Measurements from ENCODE around the gene SCML1. TPM values are rescaled to one million over a fixed set of nuclear protein-coding genes. Genes with fewer than 3 reads are reported as not detected.

Gene SCML1, protein sequence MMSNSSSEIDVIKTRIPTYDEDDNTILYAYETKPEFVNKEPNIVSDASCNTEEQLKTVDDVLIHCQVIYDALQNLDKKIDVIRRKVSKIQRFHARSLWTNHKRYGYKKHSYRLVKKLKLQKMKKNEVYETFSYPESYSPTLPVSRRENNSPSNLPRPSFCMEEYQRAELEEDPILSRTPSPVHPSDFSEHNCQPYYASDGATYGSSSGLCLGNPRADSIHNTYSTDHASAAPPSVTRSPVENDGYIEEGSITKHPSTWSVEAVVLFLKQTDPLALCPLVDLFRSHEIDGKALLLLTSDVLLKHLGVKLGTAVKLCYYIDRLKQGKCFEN
- total RNA-seq (1 to 10 TPM; 4.9 to 9.5 (median 5.7) TPM), polyA plus RNA-seq (10 to 100 TPM in 1 of 2 donors, 1 to 10 TPM in 1; 6.5 to 35.8 TPM)
- long read RNA-seq, donor 1, partial matches to known transcripts, result 0 of 4 reads
- long read RNA-seq, donor 1, other reads (novel, unspliced or antisense), result 4 of 4 reads
- long read RNA-seq, donor 2, partial matches to known transcripts, result 1 of 7 reads
- long read RNA-seq, donor 2, other reads (novel, unspliced or antisense), result 3 of 7 reads
- long read RNA-seq, donor 3, transcript SCML1-203 (6 exons, 2,679 nt), result major isoform, 6 of 16 reads
- long read RNA-seq, donor 3, partial matches to known transcripts, result 0 of 16 reads
- long read RNA-seq, donor 3, other reads (novel, unspliced or antisense), result 7 of 16 reads

DNA sequence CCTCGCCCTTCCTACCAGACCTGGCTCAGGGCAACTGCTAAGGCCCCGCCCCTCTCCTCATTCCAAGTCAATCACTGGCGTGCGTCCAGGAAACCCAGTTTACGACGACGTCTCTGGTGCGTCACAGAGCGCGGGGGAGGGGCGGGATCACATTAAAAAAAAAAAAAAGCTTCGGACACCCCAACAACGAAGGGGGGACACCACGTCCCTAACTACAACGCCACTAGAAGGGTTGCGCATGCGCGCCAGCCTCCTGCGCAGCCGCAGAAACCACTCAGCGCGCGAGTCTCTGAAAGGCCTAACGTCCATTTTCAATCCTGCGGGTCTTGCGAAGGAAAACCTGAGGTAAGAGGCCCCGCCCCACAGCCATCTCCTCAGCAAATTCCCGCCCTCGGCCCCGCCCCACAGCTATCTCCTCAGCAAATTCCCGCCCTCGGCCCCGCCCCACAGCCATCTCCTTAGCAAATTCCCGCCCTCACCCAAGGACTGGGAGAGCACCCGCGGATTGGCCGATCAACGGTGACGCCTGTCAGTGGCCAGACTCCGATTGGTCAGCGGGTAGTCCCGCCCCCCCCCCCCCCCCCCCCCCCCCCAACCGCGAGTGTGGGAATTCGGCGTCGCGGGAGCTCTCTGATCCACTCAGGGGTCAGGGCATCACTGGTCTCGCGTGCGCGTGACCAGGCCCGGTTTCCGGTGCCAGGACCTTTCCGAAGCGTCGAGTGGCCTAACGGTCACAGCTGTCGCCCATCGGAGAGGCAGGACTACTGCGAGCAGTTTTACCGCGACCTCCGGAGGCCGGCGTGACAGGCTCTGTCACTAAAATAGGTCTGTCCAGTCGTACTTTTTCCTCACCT lies at the start of gene SCML1:
Gene SCML1 (plus strand): TSS at position 638 of the 854 bp plus-strand sequence. CDS start 6,694 bp downstream, outside the sequence.
- intact Hi-C loops (cut with DNase I), result no loop called here
- peaks cover 0 to 54% (median 0%) of the 10 kb centered on the region in 7 donors for H3K27me3 ChIP-seq
- H3K9me3 ChIP-seq, result no peaks in the 10 kb centered on the region
- H3K36me3 ChIP-seq, result no peaks in the 10 kb centered on the region
- peaks cover 0 to 13% (median 7%) of the 10 kb centered on the region in 9 donors for H3K4me1 ChIP-seq
- 0% methylated on average over 36 to 65 of the region's 67 CpGs for WGBS, 2 donors
- DNase-seq, result peak; percentile 96 to 97
- peak within 1 kb of the TSS; percentile 50 to 78 (median 68) for H3K4me3 ChIP-seq
- TF ChIP-seq, protein P1, sequence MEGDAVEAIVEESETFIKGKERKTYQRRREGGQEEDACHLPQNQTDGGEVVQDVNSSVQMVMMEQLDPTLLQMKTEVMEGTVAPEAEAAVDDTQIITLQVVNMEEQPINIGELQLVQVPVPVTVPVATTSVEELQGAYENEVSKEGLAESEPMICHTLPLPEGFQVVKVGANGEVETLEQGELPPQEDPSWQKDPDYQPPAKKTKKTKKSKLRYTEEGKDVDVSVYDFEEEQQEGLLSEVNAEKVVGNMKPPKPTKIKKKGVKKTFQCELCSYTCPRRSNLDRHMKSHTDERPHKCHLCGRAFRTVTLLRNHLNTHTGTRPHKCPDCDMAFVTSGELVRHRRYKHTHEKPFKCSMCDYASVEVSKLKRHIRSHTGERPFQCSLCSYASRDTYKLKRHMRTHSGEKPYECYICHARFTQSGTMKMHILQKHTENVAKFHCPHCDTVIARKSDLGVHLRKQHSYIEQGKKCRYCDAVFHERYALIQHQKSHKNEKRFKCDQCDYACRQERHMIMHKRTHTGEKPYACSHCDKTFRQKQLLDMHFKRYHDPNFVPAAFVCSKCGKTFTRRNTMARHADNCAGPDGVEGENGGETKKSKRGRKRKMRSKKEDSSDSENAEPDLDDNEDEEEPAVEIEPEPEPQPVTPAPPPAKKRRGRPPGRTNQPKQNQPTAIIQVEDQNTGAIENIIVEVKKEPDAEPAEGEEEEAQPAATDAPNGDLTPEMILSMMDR (IDR thresholded peaks at IDR 0.05), result no peak
- peak within 1 kb of the TSS; percentile 82 to 91 (median 89) for H3K27ac ChIP-seq
- peak; percentile 97 to 99 (median 98) for ATAC-seq

DNA sequence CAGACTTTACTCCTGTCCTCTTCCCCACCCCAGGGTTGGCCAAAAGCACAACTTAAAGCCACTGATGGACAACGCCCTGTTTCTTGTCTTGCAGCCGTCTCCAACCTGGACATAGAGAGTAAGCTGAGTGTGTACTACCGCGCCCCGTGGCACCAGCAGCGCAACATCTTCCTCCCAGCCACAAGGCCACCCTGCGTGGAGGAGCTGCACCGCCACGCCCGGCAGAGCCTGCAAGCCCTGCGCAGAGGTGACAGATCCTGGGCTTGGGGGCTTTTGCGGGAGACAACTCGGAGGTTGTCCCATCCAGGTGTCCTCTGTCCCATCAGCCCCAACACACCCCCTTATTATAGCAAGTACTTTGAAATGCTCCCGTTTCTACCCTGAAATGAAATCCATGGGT lies 49.6 kb upstream of the SCML1 start:
- peaks cover 0 to 8% (median 0%) of the 10 kb centered on the region in 7 donors for H3K27me3 ChIP-seq
- no peaks in the 10 kb centered on the region for H3K36me3 ChIP-seq
- H3K4me1 ChIP-seq, result peaks cover 0 to 4% (median 0%) of the 10 kb centered on the region in 9 donors
- DNase-seq, result no peak
- no peaks in the 10 kb centered on the region for H3K9me3 ChIP-seq
- WGBS, 2 donors, result 94 to 98% methylated on average over 14 of the region's 14 CpGs
- ATAC-seq, result no peak
- H3K27ac ChIP-seq, result no peak overlapping the region
- TF ChIP-seq, protein P1 (IDR thresholded peaks at IDR 0.05), result no peak
- intact Hi-C loops (cut with DNase I), result loop anchor here in 8 of 10 donors (2.0 to 10.0 kb wide), 7 partner anchors 93 to 445 kb away; partner anchors contain the start of gene NHS (in 1 of the 8)
- H3K4me3 ChIP-seq, result no peak overlapping the region

DNA sequence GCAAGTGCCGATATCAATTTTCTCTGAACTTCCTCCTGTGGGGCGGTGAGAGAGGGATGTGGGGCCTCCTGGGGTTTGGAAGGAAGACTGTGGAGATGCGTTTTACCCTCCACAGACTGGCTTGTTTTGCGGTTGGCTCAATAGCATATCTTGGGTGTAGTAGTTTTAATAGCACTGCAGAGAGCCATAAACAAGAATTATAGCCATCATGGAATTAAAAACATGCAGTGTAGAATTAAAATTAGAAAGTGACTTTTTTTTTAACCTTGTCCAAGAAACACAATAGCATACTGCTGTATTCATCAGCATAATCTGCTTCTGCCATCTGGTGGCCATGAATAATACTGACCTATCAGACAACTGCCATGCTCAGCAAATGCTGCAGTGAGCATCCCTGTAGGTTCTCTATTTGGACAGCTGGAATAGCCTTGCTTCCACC lies 47.3 kb upstream of the SCML1 start:
- DNase-seq (peak in 1 of 2 donors; percentile 48), ATAC-seq (peak; percentile 52 to 91 (median 74))
- 40 to 45% methylated on average over 4 of the region's 4 CpGs for WGBS, 2 donors
- peaks cover 0 to 10% (median 0%) of the 10 kb centered on the region in 7 donors for H3K27me3 ChIP-seq
- H3K4me3 ChIP-seq, result no peak overlapping the region
- peaks cover 0 to 4% (median 0%) of the 10 kb centered on the region in 9 donors for H3K4me1 ChIP-seq
- no peak overlapping the region for H3K27ac ChIP-seq
- TF ChIP-seq, protein P1 (IDR thresholded peaks at IDR 0.05), result peak; percentile 37 to 76 (median 67)
- intact Hi-C loops (cut with DNase I), result loop anchor here (2.0 to 10.0 kb wide), 11 partner anchors 95 to 453 kb away; partner anchors contain the start of gene NHS (in 2 of the 10)
- no peaks in the 10 kb centered on the region for H3K9me3 ChIP-seq
- H3K36me3 ChIP-seq, result no peaks in the 10 kb centered on the region

All from heart right ventricle (tissue), 16 donors.